Mesothelial cell of epicardium (in vitro differentiated cells): ENCODE measurements around the gene KIRREL3. TPM values are rescaled to one million over a fixed set of nuclear protein-coding genes. Genes with fewer than 3 reads are reported as not detected.

Source experiments
- DNase-seq, 2 experiments: peaks; one replicate each; pipeline ENCODE4 v3.0.0; 2021; ENCODE audit warnings: low spot score in 2 of 2; ENCODE audit not compliant: unreplicated experiment in 2 of 2
- H3K27ac Mint-ChIP-seq: 2 replicates; pipeline ENCODE4 v1.8.0; 2021; ENCODE audit warnings: mixed read lengths
- H3K27me3 Mint-ChIP-seq: 2 replicates; pipeline ENCODE4 v1.8.0; 2021; ENCODE audit warnings: low read depth, mixed read lengths
- H3K36me3 Mint-ChIP-seq: 2 replicates; pipeline ENCODE4 v1.8.0; 2021; ENCODE audit warnings: mixed read lengths
- H3K4me1 Mint-ChIP-seq: 2 replicates; pipeline ENCODE4 v1.8.0; 2021; ENCODE audit warnings: mixed read lengths
- H3K4me3 Mint-ChIP-seq: 2 replicates; pipeline ENCODE4 v1.8.0; 2021; ENCODE audit warnings: mild to moderate bottlenecking, moderate library complexity, mixed read lengths
- H3K9me3 Mint-ChIP-seq: 2 replicates; pipeline ENCODE4 v1.8.0; 2021; ENCODE audit warnings: mixed read lengths
- CTCF ChIP-seq: fragments of 200-600 bp; sonication (generic); IDR thresholded peaks from one replicate; pipeline ENCODE4 v1.5.0; 2021; ENCODE audit warnings: antibody characterized with exemption; ENCODE audit not compliant: unreplicated experiment
- total RNA-seq: library from RNA; stranded (reverse); gene quantifications from 3 replicates; pipeline ENCODE4 v1.2.1, GENCODE V29; 2021

KIRREL3 gene
- total RNA-seq, 1 donor from 2014 or later, result 0.31 TPM

DNA sequence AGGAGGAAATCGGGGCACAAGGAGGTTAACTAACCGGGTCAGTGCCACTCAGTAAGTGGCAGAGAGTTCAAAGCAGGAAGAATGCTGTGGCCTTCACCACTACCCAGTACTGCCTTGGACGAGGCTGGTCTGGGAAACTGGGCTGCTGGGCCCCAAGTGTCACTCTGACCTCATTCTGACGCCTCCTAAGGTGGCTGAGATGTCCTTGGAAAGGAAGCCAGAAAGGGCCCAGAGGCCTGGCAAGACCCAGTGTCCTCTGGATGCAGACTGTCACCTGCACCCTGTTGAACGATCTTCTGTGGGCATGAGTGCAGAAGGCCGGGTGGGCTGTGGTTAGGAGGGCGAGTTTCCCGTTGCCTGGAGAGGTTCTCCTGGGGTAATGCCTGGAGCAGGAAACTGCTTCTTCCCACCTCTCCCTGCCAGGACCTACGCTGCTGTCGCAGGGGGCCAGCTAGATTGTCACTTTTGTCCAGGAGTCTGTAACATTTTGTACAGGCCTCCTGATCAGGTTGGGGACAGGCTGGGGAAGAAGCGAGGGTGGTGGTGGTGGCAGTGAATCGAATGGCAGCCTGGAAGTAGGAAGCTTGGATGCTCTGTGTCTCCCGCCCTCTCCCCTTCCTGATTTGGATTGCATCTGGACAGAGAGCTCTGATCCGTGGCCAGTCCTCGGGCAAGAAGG, 540.0 kb downstream of the KIRREL3 start:
- Mint-ChIP-seq H3K36me3 (no peaks in the 10 kb centered on the region), H3K27me3 (peaks cover 65% of the 10 kb centered on the region), H3K9me3 (peaks cover 2% of the 10 kb centered on the region), H3K4me3 (no peak overlapping the region), H3K27ac (no peak overlapping the region), H3K4me1 (peaks cover 8% of the 10 kb centered on the region)
- TF ChIP-seq CTCF, result no peak
- DNase-seq, result no peak

GRCh38 chr11:126459691-126460281, 540.8 kb downstream of the KIRREL3 start:
- H3K27me3 Mint-ChIP-seq, result peaks cover 61% of the 10 kb centered on the region
- H3K27ac Mint-ChIP-seq, result no peak overlapping the region
- TF ChIP-seq CTCF, result no peak

DNA sequence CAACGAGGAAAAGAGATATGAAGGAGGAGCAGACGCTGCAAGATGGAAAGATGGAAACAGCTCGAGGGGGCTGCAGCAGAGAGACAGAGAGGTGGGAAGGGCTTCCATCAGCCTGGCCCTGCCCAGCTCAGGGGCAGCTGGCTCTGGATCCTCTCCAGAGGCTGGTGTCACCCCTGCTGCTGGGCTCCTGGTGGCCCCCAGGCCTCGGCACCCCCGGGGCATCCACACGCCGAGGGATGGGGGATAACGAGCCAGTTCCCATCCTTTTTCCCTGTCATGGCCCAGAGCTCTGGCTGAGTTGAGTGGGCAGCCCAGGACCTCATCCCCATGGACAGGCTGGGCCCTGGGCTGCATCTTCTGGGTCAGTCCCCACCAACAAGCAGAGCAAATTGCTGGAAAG, 542.8 kb downstream of the KIRREL3 start:
- Mint-ChIP-seq H3K36me3 (no peaks in the 10 kb centered on the region), H3K27me3 (peaks cover 50% of the 10 kb centered on the region), H3K4me1 (peaks cover 19% of the 10 kb centered on the region), H3K9me3 (no peaks in the 10 kb centered on the region), H3K4me3 (no peak overlapping the region), H3K27ac (no peak overlapping the region)
- DNase-seq, result no peak
- TF ChIP-seq CTCF, result no peak

More at GRCh38 chr11:126459691-126460281, 540.8 kb downstream of the KIRREL3 start:
- no peak for DNase-seq
- Mint-ChIP-seq H3K4me1 (peaks cover 8% of the 10 kb centered on the region), H3K4me3 (no peak overlapping the region), H3K36me3 (no peaks in the 10 kb centered on the region), H3K9me3 (peaks cover 2% of the 10 kb centered on the region)

DNA sequence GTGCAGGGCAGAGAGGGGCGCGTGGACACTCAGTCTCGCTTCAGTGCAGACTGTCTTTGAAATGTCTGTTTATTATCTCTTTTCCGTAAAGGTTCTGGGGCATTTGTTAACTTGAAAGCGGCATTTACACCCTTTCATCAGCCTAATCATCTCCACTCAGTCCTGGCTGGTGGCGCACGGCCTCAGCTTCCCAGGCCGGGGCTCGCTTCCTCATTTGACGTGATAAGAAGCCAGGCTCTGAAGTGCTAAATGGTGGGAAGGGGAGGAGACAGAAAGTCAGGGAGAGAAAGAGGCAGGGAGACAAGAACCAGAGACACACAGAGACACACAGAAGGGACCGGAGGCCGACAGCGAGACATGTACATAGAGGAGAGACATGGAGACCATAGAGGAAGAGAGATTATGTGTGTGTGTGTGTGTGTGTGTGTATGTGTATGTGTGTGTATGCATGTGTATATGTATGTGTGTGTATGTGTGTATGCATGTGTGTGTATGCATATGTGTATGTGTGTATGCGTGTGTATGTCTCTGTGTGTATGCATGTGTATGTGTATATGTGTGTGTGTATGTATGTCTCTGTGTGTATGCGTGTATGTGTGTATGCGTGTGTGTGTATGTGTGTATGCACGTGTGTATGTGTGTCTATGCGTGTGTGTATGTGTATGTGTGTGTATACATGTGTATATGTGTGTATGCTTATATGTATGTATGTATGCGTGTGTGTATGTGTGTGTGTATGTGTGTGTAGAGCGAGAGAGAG, 543.6 kb downstream of the KIRREL3 start:
- no peak for TF ChIP-seq CTCF
- H3K4me1 Mint-ChIP-seq, result peaks cover 26% of the 10 kb centered on the region
- H3K27me3 Mint-ChIP-seq, result peaks cover 42% of the 10 kb centered on the region
- no peak overlapping the region for H3K4me3 Mint-ChIP-seq
- DNase-seq, result no peak
- H3K9me3 Mint-ChIP-seq, result no peaks in the 10 kb centered on the region
- no peak overlapping the region for H3K27ac Mint-ChIP-seq
- no peaks in the 10 kb centered on the region for H3K36me3 Mint-ChIP-seq

- Mint-ChIP-seq H3K27ac (no peak overlapping the region), H3K4me3 (no peak overlapping the region), H3K27me3 (peaks cover 34% of the 10 kb centered on the region), H3K36me3 (no peaks in the 10 kb centered on the region), H3K9me3 (no peaks in the 10 kb centered on the region), H3K4me1 (peaks cover 35% of the 10 kb centered on the region)
- TF ChIP-seq CTCF, result no peak
- DNase-seq, result no peak
Observed at GRCh38 chr11:126456089-126456488, 544.5 kb downstream of the KIRREL3 start.
